ENCODE results near the gene GDF2.

The GDF2 gene

DNA sequence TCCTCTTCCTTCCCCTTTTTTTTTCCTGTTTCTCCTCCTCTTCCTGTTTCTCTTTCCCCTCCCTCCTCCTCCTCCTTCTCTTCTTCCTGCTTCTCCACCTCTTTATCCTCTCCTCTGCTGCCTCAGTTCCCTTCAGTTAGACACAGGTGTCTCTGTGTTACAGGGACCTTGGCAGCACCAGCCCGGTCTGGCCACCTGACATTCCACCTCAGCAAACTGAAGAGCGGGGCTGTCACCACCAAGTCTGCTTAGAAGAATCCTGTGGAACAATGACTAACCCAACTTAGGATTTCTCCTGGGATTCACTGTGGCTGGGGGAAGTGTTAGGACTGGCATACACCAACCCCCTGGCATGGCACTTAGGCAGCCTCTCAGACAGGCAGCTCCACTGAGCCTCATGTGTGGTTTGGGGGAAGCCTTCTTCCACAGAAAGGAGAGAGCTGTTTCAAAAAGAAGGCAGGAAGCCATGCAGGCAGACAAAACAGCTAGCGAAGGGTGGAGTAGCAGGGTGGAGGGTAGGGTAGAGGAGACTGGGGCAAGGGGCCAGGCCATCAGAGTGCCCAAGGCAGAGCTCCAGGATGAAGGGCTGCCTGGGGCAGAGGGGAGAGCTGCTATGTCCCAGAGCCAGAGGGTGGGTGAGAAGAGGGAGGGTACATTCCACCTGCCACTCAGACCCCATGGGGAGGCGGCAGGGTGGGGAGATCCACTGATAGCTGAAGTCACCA, 35.5 kb upstream of the GDF2 start:
- no peak overlapping the region for H3K9ac ChIP-seq
- H3K27ac ChIP-seq: no peak overlapping the region
- no peaks in the 10 kb centered on the region for H3K4me1 ChIP-seq
- TF ChIP-seq, protein P1, sequence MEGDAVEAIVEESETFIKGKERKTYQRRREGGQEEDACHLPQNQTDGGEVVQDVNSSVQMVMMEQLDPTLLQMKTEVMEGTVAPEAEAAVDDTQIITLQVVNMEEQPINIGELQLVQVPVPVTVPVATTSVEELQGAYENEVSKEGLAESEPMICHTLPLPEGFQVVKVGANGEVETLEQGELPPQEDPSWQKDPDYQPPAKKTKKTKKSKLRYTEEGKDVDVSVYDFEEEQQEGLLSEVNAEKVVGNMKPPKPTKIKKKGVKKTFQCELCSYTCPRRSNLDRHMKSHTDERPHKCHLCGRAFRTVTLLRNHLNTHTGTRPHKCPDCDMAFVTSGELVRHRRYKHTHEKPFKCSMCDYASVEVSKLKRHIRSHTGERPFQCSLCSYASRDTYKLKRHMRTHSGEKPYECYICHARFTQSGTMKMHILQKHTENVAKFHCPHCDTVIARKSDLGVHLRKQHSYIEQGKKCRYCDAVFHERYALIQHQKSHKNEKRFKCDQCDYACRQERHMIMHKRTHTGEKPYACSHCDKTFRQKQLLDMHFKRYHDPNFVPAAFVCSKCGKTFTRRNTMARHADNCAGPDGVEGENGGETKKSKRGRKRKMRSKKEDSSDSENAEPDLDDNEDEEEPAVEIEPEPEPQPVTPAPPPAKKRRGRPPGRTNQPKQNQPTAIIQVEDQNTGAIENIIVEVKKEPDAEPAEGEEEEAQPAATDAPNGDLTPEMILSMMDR (IDR thresholded peaks at IDR 0.05): no peak
- H3K4me3 ChIP-seq (ENCODE audit: low read depth, low read length): no peak overlapping the region
- H3K27me3 ChIP-seq (ENCODE audit: control insufficient read depth, insufficient read depth, low read length): no peaks in the 10 kb centered on the region
- H3K4me2 ChIP-seq (ENCODE audit: low read length): no peak overlapping the region
- H3K9me3 ChIP-seq (ENCODE audit: control insufficient read depth, low read length): no peaks in the 10 kb centered on the region
- H2AFZ ChIP-seq: no peak overlapping the region
- H3K36me3 ChIP-seq (ENCODE audit: control insufficient read depth, insufficient read depth, low read length): no peaks in the 10 kb centered on the region
- no peaks in the 10 kb centered on the region for H3K79me2 ChIP-seq

DNA sequence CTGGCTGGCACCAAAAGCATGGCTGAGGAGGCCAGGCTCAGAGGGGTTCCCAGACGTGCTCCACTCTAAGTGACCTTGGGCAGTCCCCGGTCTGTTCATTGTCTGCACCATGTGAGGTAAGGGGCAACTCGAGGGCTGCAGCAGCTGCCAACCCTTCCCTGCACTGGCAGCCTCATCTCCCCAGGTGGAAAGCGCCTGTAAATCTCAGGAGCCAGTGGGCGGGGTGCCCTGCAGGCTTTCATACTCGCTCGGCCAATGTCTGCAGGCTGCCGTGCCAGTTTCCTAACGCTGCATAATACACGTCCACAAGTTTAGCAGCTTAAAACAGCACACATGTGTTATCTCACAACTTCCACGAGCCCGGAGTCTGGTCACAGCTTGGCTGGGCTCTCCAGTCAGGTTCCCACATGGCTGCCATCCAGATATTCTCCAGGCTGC, 34.9 kb upstream of the GDF2 start:
- TF ChIP-seq, protein P1 (IDR thresholded peaks at IDR 0.05): no peak
- Histone ChIP-seq H3K9me3 (ENCODE audit: control insufficient read depth, low read length) (no peaks in the 10 kb centered on the region), H3K9ac (no peak overlapping the region), H3K36me3 (ENCODE audit: control insufficient read depth, insufficient read depth, low read length) (no peaks in the 10 kb centered on the region), H2AFZ (no peak overlapping the region), H3K4me3 (ENCODE audit: low read depth, low read length) (no peak overlapping the region), H3K27ac (no peak overlapping the region), H3K27me3 (ENCODE audit: control insufficient read depth, insufficient read depth, low read length) (no peaks in the 10 kb centered on the region), H3K4me1 (no peaks in the 10 kb centered on the region), H3K79me2 (no peaks in the 10 kb centered on the region), H3K4me2 (ENCODE audit: low read length) (no peak overlapping the region)

DNA sequence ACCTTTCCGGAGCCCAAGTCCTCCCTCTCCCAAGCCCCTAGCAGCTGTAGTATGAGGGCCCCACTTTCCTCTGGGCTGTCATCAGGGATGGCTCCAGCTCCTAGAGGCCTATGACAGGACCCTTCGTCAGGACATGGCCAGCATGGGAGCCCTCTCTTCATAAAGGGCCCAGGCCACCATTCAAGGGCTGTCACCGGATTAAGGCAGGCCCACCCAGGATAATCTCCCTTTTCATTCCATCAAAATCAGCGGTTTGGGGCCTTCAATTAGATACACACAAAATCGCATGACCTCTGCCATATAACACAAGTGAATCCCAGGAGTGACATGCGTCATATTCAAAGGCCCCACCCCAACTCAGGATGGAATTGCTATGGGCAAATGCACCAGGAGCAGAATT, 34.4 kb upstream of the GDF2 start:
- Histone ChIP-seq H3K27me3 (ENCODE audit: control insufficient read depth, insufficient read depth, low read length) (no peaks in the 10 kb centered on the region), H2AFZ (no peak overlapping the region), H3K36me3 (ENCODE audit: control insufficient read depth, insufficient read depth, low read length) (no peaks in the 10 kb centered on the region), H3K4me2 (ENCODE audit: low read length) (no peak overlapping the region), H3K79me2 (no peaks in the 10 kb centered on the region), H3K9me3 (ENCODE audit: control insufficient read depth, low read length) (no peaks in the 10 kb centered on the region), H3K4me3 (ENCODE audit: low read depth, low read length) (no peak overlapping the region), H3K9ac (no peak overlapping the region), H3K4me1 (no peaks in the 10 kb centered on the region), H3K27ac (no peak overlapping the region)
- TF ChIP-seq, protein P1 (IDR thresholded peaks at IDR 0.05): no peak

DNA sequence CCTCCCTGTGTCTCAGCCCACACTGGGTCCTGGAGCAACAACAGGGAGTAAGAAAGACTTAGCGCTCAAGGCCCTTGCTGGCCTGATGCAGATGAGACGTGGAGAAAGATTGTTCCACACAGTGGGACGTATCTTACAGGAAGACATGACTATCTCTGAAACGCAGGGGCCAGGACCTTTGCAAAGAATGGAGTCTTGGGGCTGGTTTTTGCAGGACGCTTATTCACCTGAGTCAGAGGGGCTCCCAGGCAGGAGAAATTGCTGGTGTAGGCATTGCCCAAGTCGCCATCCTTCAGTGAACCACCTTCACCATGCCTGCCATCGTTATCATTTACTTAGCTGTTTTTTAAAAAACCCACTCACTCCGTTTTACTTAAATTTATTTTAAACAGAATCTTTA, 34.0 kb upstream of the GDF2 start:
- no peak overlapping the region for H3K9ac ChIP-seq
- H3K4me2 ChIP-seq (ENCODE audit: low read length): no peak overlapping the region
- no peaks in the 10 kb centered on the region for H3K27me3 ChIP-seq (ENCODE audit: control insufficient read depth, insufficient read depth, low read length)
- no peaks in the 10 kb centered on the region for H3K36me3 ChIP-seq (ENCODE audit: control insufficient read depth, insufficient read depth, low read length)
- no peak overlapping the region for H2AFZ ChIP-seq
- no peak overlapping the region for H3K27ac ChIP-seq
- H3K4me1 ChIP-seq: no peaks in the 10 kb centered on the region
- TF ChIP-seq, protein P1 (IDR thresholded peaks at IDR 0.05): no peak
- H3K79me2 ChIP-seq: no peaks in the 10 kb centered on the region
- H3K4me3 ChIP-seq (ENCODE audit: low read depth, low read length): no peak overlapping the region
- H3K9me3 ChIP-seq (ENCODE audit: control insufficient read depth, low read length): no peaks in the 10 kb centered on the region

DNA sequence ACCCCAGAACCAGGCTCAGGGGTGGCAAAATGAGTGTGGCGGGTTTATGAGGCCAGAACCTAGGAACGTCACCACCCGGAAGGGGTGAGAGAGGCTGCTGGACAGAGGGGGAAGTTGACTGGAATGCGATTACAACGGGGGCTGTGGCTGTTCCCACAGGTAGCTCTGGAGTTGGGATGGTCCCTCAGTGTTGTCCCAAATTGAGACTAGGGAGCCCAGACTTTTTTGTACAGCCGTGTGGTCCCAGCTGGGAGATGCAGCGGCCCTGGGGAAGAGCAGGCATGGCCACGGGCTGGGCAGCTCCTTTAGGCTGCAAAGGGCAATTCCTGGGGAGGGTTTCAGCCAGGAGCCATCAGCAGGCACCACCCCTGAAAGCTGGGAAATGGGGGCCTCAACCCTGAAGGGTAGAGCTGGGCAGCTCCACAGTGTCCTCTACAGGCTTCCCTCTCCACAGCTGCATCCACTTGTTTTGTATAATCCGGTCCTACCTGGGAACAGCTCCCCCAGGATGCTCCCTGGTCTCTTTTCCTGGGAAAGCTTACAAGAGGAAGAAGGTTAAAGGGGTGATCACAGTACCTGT, 33.2 kb upstream of the GDF2 start:
- no peak overlapping the region for H3K9ac ChIP-seq
- H3K79me2 ChIP-seq: no peaks in the 10 kb centered on the region
- H3K27me3 ChIP-seq (ENCODE audit: control insufficient read depth, insufficient read depth, low read length): no peaks in the 10 kb centered on the region
- no peak overlapping the region for H3K4me3 ChIP-seq (ENCODE audit: low read depth, low read length)
- no peak overlapping the region for H3K27ac ChIP-seq
- TF ChIP-seq, protein P1 (IDR thresholded peaks at IDR 0.05): no peak
- H3K4me2 ChIP-seq (ENCODE audit: low read length): no peak overlapping the region
- H2AFZ ChIP-seq: no peak overlapping the region
- no peaks in the 10 kb centered on the region for H3K4me1 ChIP-seq
- no peaks in the 10 kb centered on the region for H3K36me3 ChIP-seq (ENCODE audit: control insufficient read depth, insufficient read depth, low read length)
- H3K9me3 ChIP-seq (ENCODE audit: control insufficient read depth, low read length): no peaks in the 10 kb centered on the region
